ENCODE data around the gene GHRHR.

- no peak for TF ChIP-seq EZH2 (IDR thresholded peaks at IDR 0.05)
- TF ChIP-seq POLR2AphosphoS5 (IDR thresholded peaks at IDR 0.05; ENCODE audit: borderline replicate concordance, low read depth, low read length) = no peak
These were observed 37.0 kb downstream of the GHRHR start for GRCh38 chr7:31000779-31001178.
